ENCODE measurements around the gene HMGB4.

HMGB4 gene

GRCh38 chr1:33828059-33828458 lies 35.8 kb upstream of the HMGB4 start:
- H3K4me1 ChIP-seq (ENCODE audit: control insufficient read depth, low read length): no peaks in the 10 kb centered on the region
- H3K27me3 ChIP-seq (ENCODE audit: control insufficient read depth, low read length): no peaks in the 10 kb centered on the region
- no peak overlapping the region for H3K4me2 ChIP-seq (ENCODE audit: low read length)
- H3K79me2 ChIP-seq (ENCODE audit: control insufficient read depth, low read length): no peaks in the 10 kb centered on the region
- TF ChIP-seq CTCF (IDR thresholded peaks at IDR 0.05; ENCODE audit: low read depth, low read length, poor library complexity, severe bottlenecking) (no peak), EZH2phosphoT487 (IDR thresholded peaks at IDR 0.05; ENCODE audit: borderline replicate concordance, low read length) (no peak)
- H3K27ac ChIP-seq (ENCODE audit: low read depth, low read length): no peak overlapping the region
- no peaks in the 10 kb centered on the region for H3K36me3 ChIP-seq (ENCODE audit: control insufficient read depth, low read length)
- no peaks in the 10 kb centered on the region for H3K9me2 ChIP-seq (replicated peaks; ENCODE audit: control insufficient read depth, low read length)
- H4K20me1 ChIP-seq (ENCODE audit: control insufficient read depth, insufficient read depth, low read depth, low read length): no peaks in the 10 kb centered on the region
- H3K9me3 ChIP-seq (ENCODE audit: control insufficient read depth, insufficient read depth, low read length): no peaks in the 10 kb centered on the region; the same call in 1 of the 2 replicates
- H3K4me3 ChIP-seq (ENCODE audit: low read length): no peak overlapping the region
- H3F3A ChIP-seq (ENCODE audit: control insufficient read depth, insufficient read depth): no peaks in the 10 kb centered on the region

- Histone ChIP-seq H3K27ac (ENCODE audit: low read depth, low read length) (no peak overlapping the region), H3K4me1 (ENCODE audit: control insufficient read depth, low read length) (no peaks in the 10 kb centered on the region), H3K9me3 (ENCODE audit: control insufficient read depth, insufficient read depth, low read length) (no peaks in the 10 kb centered on the region; the same call in 1 of the 2 replicates), H3K27me3 (ENCODE audit: control insufficient read depth, low read length) (no peaks in the 10 kb centered on the region), H3K4me2 (ENCODE audit: low read length) (no peak overlapping the region), H4K20me1 (ENCODE audit: control insufficient read depth, insufficient read depth, low read depth, low read length) (no peaks in the 10 kb centered on the region), H3K4me3 (ENCODE audit: low read length) (no peak overlapping the region), H3F3A (ENCODE audit: control insufficient read depth, insufficient read depth) (no peaks in the 10 kb centered on the region), H3K36me3 (ENCODE audit: control insufficient read depth, low read length) (no peaks in the 10 kb centered on the region), H3K9me2 (replicated peaks; ENCODE audit: control insufficient read depth, low read length) (no peaks in the 10 kb centered on the region), H3K79me2 (ENCODE audit: control insufficient read depth, low read length) (no peaks in the 10 kb centered on the region)
- no peak for TF ChIP-seq EZH2phosphoT487 (IDR thresholded peaks at IDR 0.05; ENCODE audit: borderline replicate concordance, low read length)
- TF ChIP-seq CTCF (IDR thresholded peaks at IDR 0.05; ENCODE audit: low read depth, low read length, poor library complexity, severe bottlenecking): no peak
Observed at GRCh38 chr1:33828654-33829053, 35.2 kb upstream of the HMGB4 start.

- no peak overlapping the region for H3K27ac ChIP-seq (ENCODE audit: low read depth, low read length)
- no peaks in the 10 kb centered on the region for H3K9me2 ChIP-seq (replicated peaks; ENCODE audit: control insufficient read depth, low read length)
- H3K36me3 ChIP-seq (ENCODE audit: control insufficient read depth, low read length): no peaks in the 10 kb centered on the region
- no peak overlapping the region for H3K4me2 ChIP-seq (ENCODE audit: low read length)
- no peaks in the 10 kb centered on the region for H3K79me2 ChIP-seq (ENCODE audit: control insufficient read depth, low read length)
- no peaks in the 10 kb centered on the region for H3K27me3 ChIP-seq (ENCODE audit: control insufficient read depth, low read length)
- no peaks in the 10 kb centered on the region for H3F3A ChIP-seq (ENCODE audit: control insufficient read depth, insufficient read depth)
- H3K4me1 ChIP-seq (ENCODE audit: control insufficient read depth, low read length): no peaks in the 10 kb centered on the region
- H3K4me3 ChIP-seq (ENCODE audit: low read length): no peak overlapping the region
- TF ChIP-seq EZH2phosphoT487 (IDR thresholded peaks at IDR 0.05; ENCODE audit: borderline replicate concordance, low read length) (no peak), CTCF (IDR thresholded peaks at IDR 0.05; ENCODE audit: low read depth, low read length, poor library complexity, severe bottlenecking) (no peak)
- no peaks in the 10 kb centered on the region for H4K20me1 ChIP-seq (ENCODE audit: control insufficient read depth, insufficient read depth, low read depth, low read length)
- H3K9me3 ChIP-seq (ENCODE audit: control insufficient read depth, insufficient read depth, low read length): no peaks in the 10 kb centered on the region
Observed at GRCh38 chr1:33836911-33837310, 27.0 kb upstream of the HMGB4 start.

- H3K4me2 ChIP-seq (ENCODE audit: low read length): no peak overlapping the region
- H3K27me3 ChIP-seq (ENCODE audit: control insufficient read depth, low read length): no peaks in the 10 kb centered on the region
- no peaks in the 10 kb centered on the region for H3K36me3 ChIP-seq (ENCODE audit: control insufficient read depth, low read length)
- no peaks in the 10 kb centered on the region for H3K9me2 ChIP-seq (replicated peaks; ENCODE audit: control insufficient read depth, low read length)
- H3K9me3 ChIP-seq (ENCODE audit: control insufficient read depth, insufficient read depth, low read length): no peaks in the 10 kb centered on the region
- H3F3A ChIP-seq (ENCODE audit: control insufficient read depth, insufficient read depth): no peaks in the 10 kb centered on the region
- no peak for TF ChIP-seq CTCF (IDR thresholded peaks at IDR 0.05; ENCODE audit: low read depth, low read length, poor library complexity, severe bottlenecking)
- no peak overlapping the region for H3K4me3 ChIP-seq (ENCODE audit: low read length)
- H4K20me1 ChIP-seq (ENCODE audit: control insufficient read depth, insufficient read depth, low read depth, low read length): no peaks in the 10 kb centered on the region
- H3K4me1 ChIP-seq (ENCODE audit: control insufficient read depth, low read length): no peaks in the 10 kb centered on the region
- H3K27ac ChIP-seq (ENCODE audit: low read depth, low read length): no peak overlapping the region
- no peaks in the 10 kb centered on the region for H3K79me2 ChIP-seq (ENCODE audit: control insufficient read depth, low read length)
Observed at GRCh38 chr1:33837635-33838034, 26.2 kb upstream of the HMGB4 start.

All from DOHH2 (cell line).